Common myeloid progenitor, CD34-positive (primary cell): Measurements from ENCODE around the gene RRAGA.

Experiments used
- CTCF ChIA-PET: fragments of 350-600 bp; sonication (Branson Sonifier 250); formaldehyde crosslinking; loops from one replicate; lab custom pipeline; 2021; ENCODE audit warnings: antibody characterized with exemption; lab: Charles Lee
- POLR2A ChIA-PET: fragments of 350-600 bp; sonication (Branson Sonifier 250); formaldehyde crosslinking; loops from one replicate; lab custom pipeline; 2021; ENCODE audit warnings: antibody characterized with exemption; lab: Charles Lee
- DNase-seq, 3 donors: peaks; one replicate each; pipeline versions ENCODE4 v3.0.0 to v3.0.0-alpha.2; 2013
- H3K27ac ChIP-seq, 2 experiments: 1 replicate in 1 of 2; 2 replicates in 1 of 2; pipeline ENCODE4 v1.7.0; 2013; ENCODE audit warnings: inconsistent platforms in 2 of 2, low read length in 2 of 2, mild to moderate bottlenecking in 2 of 2, low read depth in 1 of 2, moderate library complexity in 1 of 2; ENCODE audit not compliant: severe bottlenecking in 2 of 2, insufficient read depth in 1 of 2, poor library complexity in 1 of 2
- H3K27me3 ChIP-seq, 5 experiments: replicated peaks in 2 of 5; 1 replicate in 3 of 5; 2 replicates in 2 of 5; pipeline versions ENCODE4 v1.6.1 to v1.7.0; 2013; ENCODE audit warnings: low read length in 4 of 5, mild to moderate bottlenecking in 2 of 5, moderate library complexity in 2 of 5, inconsistent platforms in 1 of 5; ENCODE audit not compliant: insufficient read depth in 5 of 5, control insufficient read depth in 4 of 5
- H3K36me3 ChIP-seq, 4 experiments: 1 replicate in 2 of 4; 2 replicates in 2 of 4; pipeline versions ENCODE4 v1.6.1 to v1.7.0; 2013; ENCODE audit warnings: low read length in 3 of 4, control low read depth in 1 of 4, mild to moderate bottlenecking in 1 of 4; ENCODE audit not compliant: control insufficient read depth in 4 of 4, insufficient read depth in 4 of 4
- H3K4me1 ChIP-seq, 4 experiments: 1 replicate in 3 of 4; 2 replicates in 1 of 4; pipeline versions ENCODE4 v1.6.1 to v1.7.1; 2013; ENCODE audit warnings: low read length in 3 of 4, mild to moderate bottlenecking in 3 of 4, control low read depth in 1 of 4, inconsistent platforms in 1 of 4, moderate library complexity in 1 of 4; ENCODE audit not compliant: control insufficient read depth in 4 of 4, insufficient read depth in 4 of 4; ENCODE audit errors: control extremely low read depth in 1 of 4
- H3K4me3 ChIP-seq, 7 experiments: 1 replicate in 4 of 7; 2 replicates in 3 of 7; pipeline versions ENCODE4 v1.5.1 to v1.7.0; 2013; ENCODE audit warnings: mild to moderate bottlenecking in 7 of 7, low read length in 6 of 7, moderate library complexity in 6 of 7, inconsistent platforms in 2 of 7, low read depth in 2 of 7, control low read depth in 1 of 7; ENCODE audit not compliant: insufficient read depth in 4 of 7, control insufficient read depth in 1 of 7; ENCODE audit errors: extremely low read depth in 1 of 7
- H3K9me3 ChIP-seq, 5 experiments: 1 replicate in 4 of 5; 2 replicates in 1 of 5; pipeline versions ENCODE4 v1.6.1 to v1.7.1; 2013; ENCODE audit warnings: low read length in 4 of 5, mild to moderate bottlenecking in 2 of 5, inconsistent platforms in 1 of 5, low read depth in 1 of 5, moderate library complexity in 1 of 5; ENCODE audit not compliant: control insufficient read depth in 4 of 5, insufficient read depth in 2 of 5; ENCODE audit errors: control extremely low read depth in 1 of 5
- WGBS: methylation state at CpG from one replicate; pipeline ENCODE4 v1.1.5; 2013; ENCODE audit not compliant: insufficient coverage; 5-methylcytosine and 5-hydroxymethylcytosine counted together

The RRAGA gene

GRCh38 chr9:19033015-19033414, 16.2 kb upstream of the RRAGA start, which contains the start of gene SAXO1:
TSS of gene SAXO1 (minus strand) at chr9:19033209. CDS start at chr9:19032908, 301 bp downstream.
- Histone ChIP-seq H3K4me1 (no peaks in the 10 kb centered on the region), H3K27me3 (peaks cover 0 to 12% (median 0%) of the 10 kb centered on the region in 5 experiments), H3K36me3 (no peaks in the 10 kb centered on the region), H3K9me3 (no peaks in the 10 kb centered on the region), H3K4me3 (no peak within 1 kb of the TSS), H3K27ac (no peak within 1 kb of the TSS)
- CTCF ChIA-PET, result interaction anchor here (1.5 kb wide), 1 partner anchor 778 kb away, joined by 4 read pairs; no protein-coding TSS in a partner anchor
- 95% methylated on average over 16 of the region's 20 CpGs for WGBS
- POLR2A ChIA-PET, result no interaction called here
- DNase-seq, result no peak

DNA sequence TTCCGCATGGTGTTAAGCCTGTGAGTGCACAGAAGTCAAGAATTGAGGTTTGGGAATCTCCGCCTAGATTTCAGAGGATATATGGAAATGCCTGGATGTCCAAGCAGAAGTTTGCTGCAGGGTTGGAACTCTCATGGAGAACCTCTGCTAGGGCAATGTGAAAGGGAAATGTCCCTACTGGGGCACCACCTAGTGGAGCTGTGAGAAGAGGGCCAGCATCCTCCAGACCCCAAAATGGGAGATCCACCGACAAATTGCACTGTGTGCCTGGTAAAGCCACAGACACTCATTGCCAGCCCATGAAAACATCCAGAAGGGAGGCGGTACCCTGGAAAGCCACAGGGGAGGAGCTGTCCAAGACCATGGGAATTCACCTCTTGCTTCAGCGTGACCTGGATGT, 12.6 kb upstream of the RRAGA start:
- CTCF ChIA-PET, result interaction anchor here (0.8 to 1.4 kb wide), 3 partner anchors 8 to 428 kb away, joined by 4 to 5 read pairs (median 4); no protein-coding TSS in a partner anchor
- no peak overlapping the region for H3K4me3 ChIP-seq
- POLR2A ChIA-PET, result no interaction called here
- H3K27me3 ChIP-seq, result peaks cover 0 to 8% (median 0%) of the 10 kb centered on the region in 5 experiments
- no peaks in the 10 kb centered on the region for H3K36me3 ChIP-seq
- 100% methylated on average over 3 of the region's 5 CpGs for WGBS
- no peaks in the 10 kb centered on the region for H3K9me3 ChIP-seq
- no peak for DNase-seq
- H3K27ac ChIP-seq, result no peak overlapping the region
- H3K4me1 ChIP-seq, result no peaks in the 10 kb centered on the region

- 6% methylated on average over 32 of the region's 33 CpGs for WGBS
- ChIA-PET CTCF (interaction anchor here (1.2 to 3.2 kb wide), 8 partner anchors 10 to 411 kb away, joined by 3 to 16 read pairs (median 5); no protein-coding TSS in a partner anchor), POLR2A (interaction anchor here (1.1 kb wide), 1 partner anchor 330 kb away, joined by 3 read pairs; the partner anchor contains the start of gene RPS6)
- Histone ChIP-seq H3K27ac (peak overlapping the region; percentile 88 to 95), H3K36me3 (peaks cover 0 to 2% (median 1%) of the 10 kb centered on the region in 4 experiments), H3K4me3 (peak overlapping the region; percentile 74 to 98 (median 91)), H3K27me3 (no peaks in the 10 kb centered on the region), H3K9me3 (no peaks in the 10 kb centered on the region), H3K4me1 (peaks cover 19 to 30% (median 26%) of the 10 kb centered on the region in 4 experiments)
- DNase-seq, result peak in 2 of 3 donors; percentile 25 to 29
Measured at GRCh38 chr9:19049917-19050636, 850 bp downstream of the RRAGA start.

DNA sequence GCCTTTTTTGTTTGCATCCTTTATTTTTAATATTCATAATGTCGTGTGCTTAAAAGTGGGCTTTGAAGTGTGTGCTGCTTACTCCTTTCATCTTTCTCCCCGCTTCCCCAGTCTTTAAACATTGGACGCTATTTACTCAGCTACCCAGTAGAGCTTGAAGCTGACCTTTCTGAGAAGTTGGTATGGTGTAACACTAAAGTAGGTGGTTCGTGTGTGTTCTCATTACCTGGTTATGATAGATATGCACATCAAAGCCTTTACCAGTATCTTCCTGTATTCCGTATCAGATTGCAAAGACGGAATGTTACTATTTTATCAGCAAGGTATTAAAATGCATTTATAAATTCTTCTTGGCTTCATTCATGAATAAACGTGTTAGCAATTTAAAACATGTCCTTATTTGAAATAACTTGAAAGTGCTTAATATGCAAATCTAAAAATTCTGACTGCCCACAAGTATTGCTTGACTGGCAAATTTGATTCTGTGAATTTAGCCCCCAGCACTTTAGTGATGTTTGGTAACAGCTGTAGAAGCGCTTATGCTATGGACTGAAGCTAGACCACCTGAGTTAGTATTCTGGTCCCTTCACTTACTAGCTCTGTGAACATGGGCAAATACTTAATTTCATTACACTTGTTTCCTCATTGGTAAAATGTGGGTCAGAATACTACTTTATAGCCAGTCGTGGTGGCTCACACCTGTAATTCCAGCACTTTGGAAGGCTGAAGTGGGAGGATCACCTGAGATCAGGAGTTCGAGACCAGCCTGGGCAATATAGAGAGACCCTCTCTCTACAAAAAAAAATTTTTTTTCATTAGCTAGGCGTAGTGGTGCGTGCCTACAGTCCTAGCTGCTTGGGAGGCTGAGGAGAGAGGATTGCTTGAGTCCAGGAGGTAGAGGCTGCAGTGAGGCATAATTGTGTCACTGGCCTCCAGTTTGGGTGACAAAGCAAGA, 1.7 kb downstream of the RRAGA start:
- H3K27ac ChIP-seq, result peak overlapping the region in 1 of 2 experiments; percentile 95
- peaks cover 0 to 2% (median 1%) of the 10 kb centered on the region in 4 experiments for H3K36me3 ChIP-seq
- H3K9me3 ChIP-seq, result no peaks in the 10 kb centered on the region
- no peaks in the 10 kb centered on the region for H3K27me3 ChIP-seq
- POLR2A ChIA-PET, result interaction anchor here (1.1 kb wide), 1 partner anchor 329 kb away, joined by 3 read pairs; the partner anchor contains the start of gene RPS6
- CTCF ChIA-PET, result interaction anchor here (1.2 to 3.2 kb wide), 4 partner anchors 9 to 407 kb away, joined by 3 to 16 read pairs (median 6); no protein-coding TSS in a partner anchor
- DNase-seq, result no peak
- WGBS, result 100% methylated on average over 2 of the region's 12 CpGs
- peaks cover 19 to 30% (median 26%) of the 10 kb centered on the region in 4 experiments for H3K4me1 ChIP-seq
- peak overlapping the region in 6 of 7 experiments; percentile 74 to 98 (median 92) for H3K4me3 ChIP-seq

- POLR2A ChIA-PET, result interaction anchor here (0.5 kb wide), 1 partner anchor 356 kb away, joined by 3 read pairs; no protein-coding TSS in a partner anchor
- Histone ChIP-seq H3K27me3 (no peaks in the 10 kb centered on the region), H3K4me3 (no peak overlapping the region), H3K4me1 (no peaks in the 10 kb centered on the region), H3K36me3 (peaks cover 20 to 47% (median 33%) of the 10 kb centered on the region in 4 experiments), H3K9me3 (no peaks in the 10 kb centered on the region), H3K27ac (no peak overlapping the region)
- no peak for DNase-seq
- CTCF ChIA-PET, result no interaction called here
Measured at GRCh38 chr9:19057033-19057432, 7.8 kb downstream of the RRAGA start.

- H3K4me1 ChIP-seq, result no peaks in the 10 kb centered on the region
- H3K27me3 ChIP-seq, result no peaks in the 10 kb centered on the region
- H3K27ac ChIP-seq, result no peak overlapping the region
- peaks cover 0 to 3% (median 0%) of the 10 kb centered on the region in 5 experiments for H3K9me3 ChIP-seq
- POLR2A ChIA-PET, result no interaction called here
- CTCF ChIA-PET, result interaction anchor here (1.0 to 2.2 kb wide), 2 partner anchors 8 to 49 kb away, joined by 3 to 7 read pairs; no protein-coding TSS in a partner anchor
- no peak overlapping the region for H3K4me3 ChIP-seq
- DNase-seq, result no peak
- H3K36me3 ChIP-seq, result peaks cover 12 to 83% (median 49%) of the 10 kb centered on the region in 4 experiments
- WGBS, result 100% methylated on average over 2 of the region's 2 CpGs
Measured at GRCh38 chr9:19074229-19074628, 25.0 kb downstream of the RRAGA start.
